Measurements from ENCODE around the gene EFHD2.

EFHD2 gene

GRCh38 chr1:15381805-15382204, 27.9 kb upstream of the EFHD2 start:
- no peak for ATAC-seq
- TF ChIP-seq CREB5 (CRISPR knock-in tag; IDR thresholded peaks at IDR 0.05; ENCODE audit: low read depth): no peak

GRCh38 chr1:15382601-15383518, 26.8 kb upstream of the EFHD2 start:
- ATAC-seq: no peak
- TF ChIP-seq ARNTL (CRISPR knock-in tag; IDR thresholded peaks at IDR 0.05; ENCODE audit: borderline replicate concordance, low read depth) (no peak), BACH2 (CRISPR knock-in tag; IDR thresholded peaks at IDR 0.05; ENCODE audit: borderline replicate concordance) (no peak), ZFP3 (CRISPR knock-in tag; IDR thresholded peaks at IDR 0.05) (no peak), PPARA (CRISPR knock-in tag; IDR thresholded peaks at IDR 0.05; ENCODE audit: borderline replicate concordance) (no peak), PATZ1 (CRISPR knock-in tag; IDR thresholded peaks at IDR 0.05; ENCODE audit: borderline replicate concordance) (no peak), TCF4 (CRISPR knock-in tag; IDR thresholded peaks at IDR 0.05; ENCODE audit: borderline replicate concordance) (no peak), ESRRG (CRISPR knock-in tag; IDR thresholded peaks at IDR 0.05) (no peak), ZNF8 (CRISPR knock-in tag; IDR thresholded peaks at IDR 0.05) (no peak), ISL1 (CRISPR knock-in tag; IDR thresholded peaks at IDR 0.05) (no peak), TSHZ2 (CRISPR knock-in tag; IDR thresholded peaks at IDR 0.05) (no peak), TOX (CRISPR knock-in tag; IDR thresholded peaks at IDR 0.05; ENCODE audit: borderline replicate concordance) (no peak), ZC3H10 (CRISPR knock-in tag; IDR thresholded peaks at IDR 0.05) (no peak), ZNF70 (CRISPR knock-in tag; IDR thresholded peaks at IDR 0.05) (no peak), RARB (CRISPR knock-in tag; IDR thresholded peaks at IDR 0.05) (no peak), CREB5 (CRISPR knock-in tag; IDR thresholded peaks at IDR 0.05; ENCODE audit: low read depth) (no peak)

GRCh38 chr1:15383810-15384209, 25.9 kb upstream of the EFHD2 start:
- TF ChIP-seq ZNF70 (CRISPR knock-in tag; IDR thresholded peaks at IDR 0.05) (no peak), PPARA (CRISPR knock-in tag; IDR thresholded peaks at IDR 0.05; ENCODE audit: borderline replicate concordance) (no peak)
- no peak for ATAC-seq

- peak; percentile 33; the same call in 1 of the 3 replicates for ATAC-seq
- TF ChIP-seq ZFP3 (CRISPR knock-in tag; IDR thresholded peaks at IDR 0.05) (no peak), SNAI2 (CRISPR knock-in tag; IDR thresholded peaks at IDR 0.05) (no peak), TSHZ2 (CRISPR knock-in tag; IDR thresholded peaks at IDR 0.05) (no peak), ZNF8 (CRISPR knock-in tag; IDR thresholded peaks at IDR 0.05) (no peak), PPARA (CRISPR knock-in tag; IDR thresholded peaks at IDR 0.05; ENCODE audit: borderline replicate concordance) (no peak), TOX (CRISPR knock-in tag; IDR thresholded peaks at IDR 0.05; ENCODE audit: borderline replicate concordance) (no peak), ZNF70 (CRISPR knock-in tag; IDR thresholded peaks at IDR 0.05) (no peak), RARB (CRISPR knock-in tag; IDR thresholded peaks at IDR 0.05) (no peak), ESRRG (CRISPR knock-in tag; IDR thresholded peaks at IDR 0.05) (no peak), ZNF565 (CRISPR knock-in tag; conservative IDR thresholded peaks at IDR 0.05; ENCODE audit: low read depth) (no peak), CSRNP3 (CRISPR knock-in tag; IDR thresholded peaks at IDR 0.05) (no peak), ARNTL (CRISPR knock-in tag; IDR thresholded peaks at IDR 0.05; ENCODE audit: borderline replicate concordance, low read depth) (no peak), BACH2 (CRISPR knock-in tag; IDR thresholded peaks at IDR 0.05; ENCODE audit: borderline replicate concordance) (no peak), PATZ1 (CRISPR knock-in tag; IDR thresholded peaks at IDR 0.05; ENCODE audit: borderline replicate concordance) (no peak)
Observed at GRCh38 chr1:15384301-15384901, 25.3 kb upstream of the EFHD2 start.

Measured in SK-N-SH treated with all-trans-retinoic acid at 6 μM for 48 hours (cell line).